ENCODE measurements around the gene MYOF.

GRCh38 chr10:93481637-93482144 is 443 bp downstream of the MYOF start:
- no peak for TF ChIP-seq ZNF70 (CRISPR knock-in tag; IDR thresholded peaks at IDR 0.05)
- TF ChIP-seq TOX (CRISPR knock-in tag; IDR thresholded peaks at IDR 0.05; ENCODE audit: borderline replicate concordance) = no peak
- TF ChIP-seq, protein P1, sequence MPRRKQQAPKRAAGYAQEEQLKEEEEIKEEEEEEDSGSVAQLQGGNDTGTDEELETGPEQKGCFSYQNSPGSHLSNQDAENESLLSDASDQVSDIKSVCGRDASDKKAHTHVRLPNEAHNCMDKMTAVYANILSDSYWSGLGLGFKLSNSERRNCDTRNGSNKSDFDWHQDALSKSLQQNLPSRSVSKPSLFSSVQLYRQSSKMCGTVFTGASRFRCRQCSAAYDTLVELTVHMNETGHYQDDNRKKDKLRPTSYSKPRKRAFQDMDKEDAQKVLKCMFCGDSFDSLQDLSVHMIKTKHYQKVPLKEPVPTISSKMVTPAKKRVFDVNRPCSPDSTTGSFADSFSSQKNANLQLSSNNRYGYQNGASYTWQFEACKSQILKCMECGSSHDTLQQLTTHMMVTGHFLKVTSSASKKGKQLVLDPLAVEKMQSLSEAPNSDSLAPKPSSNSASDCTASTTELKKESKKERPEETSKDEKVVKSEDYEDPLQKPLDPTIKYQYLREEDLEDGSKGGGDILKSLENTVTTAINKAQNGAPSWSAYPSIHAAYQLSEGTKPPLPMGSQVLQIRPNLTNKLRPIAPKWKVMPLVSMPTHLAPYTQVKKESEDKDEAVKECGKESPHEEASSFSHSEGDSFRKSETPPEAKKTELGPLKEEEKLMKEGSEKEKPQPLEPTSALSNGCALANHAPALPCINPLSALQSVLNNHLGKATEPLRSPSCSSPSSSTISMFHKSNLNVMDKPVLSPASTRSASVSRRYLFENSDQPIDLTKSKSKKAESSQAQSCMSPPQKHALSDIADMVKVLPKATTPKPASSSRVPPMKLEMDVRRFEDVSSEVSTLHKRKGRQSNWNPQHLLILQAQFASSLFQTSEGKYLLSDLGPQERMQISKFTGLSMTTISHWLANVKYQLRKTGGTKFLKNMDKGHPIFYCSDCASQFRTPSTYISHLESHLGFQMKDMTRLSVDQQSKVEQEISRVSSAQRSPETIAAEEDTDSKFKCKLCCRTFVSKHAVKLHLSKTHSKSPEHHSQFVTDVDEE (CRISPR knock-in tag; IDR thresholded peaks at IDR 0.05) = no peak
- TF ChIP-seq CSDC2 (CRISPR knock-in tag; IDR thresholded peaks at IDR 0.05) = no peak
- TF ChIP-seq ZNF565 (CRISPR knock-in tag; conservative IDR thresholded peaks at IDR 0.05; ENCODE audit: low read depth) = no peak
- no peak for TF ChIP-seq ZFP3 (CRISPR knock-in tag; IDR thresholded peaks at IDR 0.05)

Data from SK-N-SH treated with all-trans-retinoic acid at 6 μM for 48 hours (cell line).